Measurements from ENCODE around the gene TSPAN13.

The TSPAN13 gene

GRCh38 chr7:16764942-16765341, 11.4 kb downstream of the TSPAN13 start:
- no peak for TF ChIP-seq CTCF (IDR thresholded peaks at IDR 0.05)

GRCh38 chr7:16765436-16765859, 11.9 kb downstream of the TSPAN13 start:
- TF ChIP-seq CTCF (IDR thresholded peaks at IDR 0.05), result no peak

GRCh38 chr7:16770657-16771329, 17.2 kb downstream of the TSPAN13 start:
- no peak for TF ChIP-seq CTCF (IDR thresholded peaks at IDR 0.05)

- no peak for TF ChIP-seq CTCF (IDR thresholded peaks at IDR 0.05)
Observed at GRCh38 chr7:16773326-16773725, 19.8 kb downstream of the TSPAN13 start.

GRCh38 chr7:16773884-16774283, 20.3 kb downstream of the TSPAN13 start:
- no peak for TF ChIP-seq CTCF (IDR thresholded peaks at IDR 0.05)

- TF ChIP-seq CTCF (IDR thresholded peaks at IDR 0.05), result no peak
Observed at GRCh38 chr7:16774294-16774693, 20.7 kb downstream of the TSPAN13 start.

- no peak for TF ChIP-seq CTCF (IDR thresholded peaks at IDR 0.05)
Observed at GRCh38 chr7:16774986-16775385, 21.4 kb downstream of the TSPAN13 start.

- TF ChIP-seq CTCF (IDR thresholded peaks at IDR 0.05), result no peak
Observed at GRCh38 chr7:16776053-16776452, 22.5 kb downstream of the TSPAN13 start.
